ENCODE measurements around the gene MAPT.

GRCh38 chr17:46000292-46000691, 105.9 kb downstream of the MAPT start:
- no peak for TF ChIP-seq CTCF (IDR thresholded peaks at IDR 0.05)
- TF ChIP-seq POLR2AphosphoS5 (IDR thresholded peaks at IDR 0.05): no peak
- TF ChIP-seq POLR2A (IDR thresholded peaks at IDR 0.05): no peak
